Measurements from ENCODE around the gene MINDY1. TPM values are rescaled to one million over a fixed set of nuclear protein-coding genes. Genes with fewer than 3 reads are reported as not detected.

The MINDY1 gene
- total RNA-seq, 1 donor = 16.4 TPM

GRCh38 chr1:150973258-150973835 is 33.4 kb downstream of the MINDY1 start:
- TF ChIP-seq CTCF (IDR thresholded peaks at IDR 0.05; ENCODE audit: insufficient read depth, low read length) = no peak
- DNase-seq (ENCODE audit: low read depth) = no peak
- peak overlapping the region; percentile 86 for H3K4me3 ChIP-seq (ENCODE audit: low read depth, low read length)

GRCh38 chr1:150972417-150972940 is 34.2 kb downstream of the MINDY1 start:
- DNase-seq (ENCODE audit: low read depth) = no peak
- TF ChIP-seq CTCF (IDR thresholded peaks at IDR 0.05; ENCODE audit: insufficient read depth, low read length) = no peak
- H3K4me3 ChIP-seq (ENCODE audit: low read depth, low read length) = peak overlapping the region; percentile 86

GRCh38 chr1:150971583-150972416 is 34.9 kb downstream of the MINDY1 start:
- DNase-seq (ENCODE audit: low read depth) = no peak
- peak; percentile 16 for TF ChIP-seq CTCF (IDR thresholded peaks at IDR 0.05; ENCODE audit: insufficient read depth, low read length)
- peak overlapping the region; percentile 86 for H3K4me3 ChIP-seq (ENCODE audit: low read depth, low read length)

GRCh38 chr1:150970808-150971582 is 35.7 kb downstream of the MINDY1 start:
- no peak for TF ChIP-seq CTCF (IDR thresholded peaks at IDR 0.05; ENCODE audit: insufficient read depth, low read length)
- DNase-seq (ENCODE audit: low read depth) = peak; percentile 52
- peak overlapping the region; percentile 86 for H3K4me3 ChIP-seq (ENCODE audit: low read depth, low read length)

GRCh38 chr1:150969626-150970025 is 37.1 kb downstream of the MINDY1 start:
- no peak for TF ChIP-seq CTCF (IDR thresholded peaks at IDR 0.05; ENCODE audit: insufficient read depth, low read length)
- no peak for DNase-seq (ENCODE audit: low read depth)
- no peak overlapping the region for H3K4me3 ChIP-seq (ENCODE audit: low read depth, low read length)

GRCh38 chr1:150968491-150968890 is 38.2 kb downstream of the MINDY1 start:
- H3K4me3 ChIP-seq (ENCODE audit: low read depth, low read length) = no peak overlapping the region
- no peak for DNase-seq (ENCODE audit: low read depth)
- TF ChIP-seq CTCF (IDR thresholded peaks at IDR 0.05; ENCODE audit: insufficient read depth, low read length) = no peak

Data from fibroblast of the aortic adventitia (primary cell).